Astrocyte of the spinal cord (primary cell): ENCODE data around the gene BCL2.

Experiments
- DNase-seq: peaks from one replicate; pipeline ENCODE4 v3.0.0; 2011; ENCODE audit warnings: low read depth, low spot score
- H3K4me3 ChIP-seq: 2 replicates; pipeline ENCODE4 v1.5.1; 2011; ENCODE audit warnings: low read depth, mild to moderate bottlenecking, low read length, moderate library complexity
- CTCF ChIP-seq: IDR thresholded peaks from 2 replicates; pipeline ENCODE4 v1.5.1; 2012; ENCODE audit warnings: low read depth, mild to moderate bottlenecking, low read length, inconsistent platforms
- in situ Hi-C: cut with HindIII; loops from 2 replicates; pipeline ENCODE4 v1.10.0; 2017; ENCODE audit warnings: low sequenced_read_pairs

Gene BCL2

GRCh38 chr18:63109802-63110201 is 209.8 kb downstream of the BCL2 start:
- DNase-seq: no peak
- no peak overlapping the region for H3K4me3 ChIP-seq
- TF ChIP-seq CTCF: no peak
- in situ Hi-C loops: no loop called here

- in situ Hi-C loops: no loop called here
- no peak for TF ChIP-seq CTCF
Measured at GRCh38 chr18:63109022-63109421, 210.5 kb downstream of the BCL2 start.

GRCh38 chr18:63107931-63108330 is 211.6 kb downstream of the BCL2 start:
- no peak overlapping the region for H3K4me3 ChIP-seq
- in situ Hi-C loops: no loop called here
- no peak for TF ChIP-seq CTCF
- no peak for DNase-seq

More at GRCh38 chr18:63109022-63109421, 210.5 kb downstream of the BCL2 start:
- DNase-seq: no peak
- H3K4me3 ChIP-seq: no peak overlapping the region

GRCh38 chr18:63107171-63107845 is 212.3 kb downstream of the BCL2 start:
- H3K4me3 ChIP-seq: no peak overlapping the region
- in situ Hi-C loops: no loop called here
- no peak for DNase-seq
- no peak for TF ChIP-seq CTCF

- DNase-seq: no peak
- no peak for TF ChIP-seq CTCF
- H3K4me3 ChIP-seq: no peak overlapping the region
- in situ Hi-C loops: no loop called here
Measured at GRCh38 chr18:63106727-63107126, 212.8 kb downstream of the BCL2 start.

- H3K4me3 ChIP-seq: no peak overlapping the region
- in situ Hi-C loops: no loop called here
- DNase-seq: no peak
- TF ChIP-seq CTCF: no peak
Measured at GRCh38 chr18:63105636-63106316, 213.8 kb downstream of the BCL2 start.
